DND-41 (cell line): ENCODE measurements around the gene GOLGA7B.

Source experiments
- EZH2 ChIP-seq: IDR thresholded peaks from 3 replicates; pipeline ENCODE4 v1.6.1; 2012; ENCODE audit warnings: borderline replicate concordance, low read depth, mild to moderate bottlenecking, moderate library complexity, low read length, inconsistent platforms; ENCODE audit not compliant: severe bottlenecking
- TF ChIP-seq, protein P1 (sequence below): IDR thresholded peaks from 2 replicates; pipeline ENCODE4 v1.5.1; 2012; ENCODE audit warnings: borderline replicate concordance, low read length, moderate library complexity, mild to moderate bottlenecking; ENCODE audit not compliant: poor library complexity, severe bottlenecking; ENCODE audit errors: extremely low read depth

- no peak for TF ChIP-seq EZH2
- TF ChIP-seq, protein P1, sequence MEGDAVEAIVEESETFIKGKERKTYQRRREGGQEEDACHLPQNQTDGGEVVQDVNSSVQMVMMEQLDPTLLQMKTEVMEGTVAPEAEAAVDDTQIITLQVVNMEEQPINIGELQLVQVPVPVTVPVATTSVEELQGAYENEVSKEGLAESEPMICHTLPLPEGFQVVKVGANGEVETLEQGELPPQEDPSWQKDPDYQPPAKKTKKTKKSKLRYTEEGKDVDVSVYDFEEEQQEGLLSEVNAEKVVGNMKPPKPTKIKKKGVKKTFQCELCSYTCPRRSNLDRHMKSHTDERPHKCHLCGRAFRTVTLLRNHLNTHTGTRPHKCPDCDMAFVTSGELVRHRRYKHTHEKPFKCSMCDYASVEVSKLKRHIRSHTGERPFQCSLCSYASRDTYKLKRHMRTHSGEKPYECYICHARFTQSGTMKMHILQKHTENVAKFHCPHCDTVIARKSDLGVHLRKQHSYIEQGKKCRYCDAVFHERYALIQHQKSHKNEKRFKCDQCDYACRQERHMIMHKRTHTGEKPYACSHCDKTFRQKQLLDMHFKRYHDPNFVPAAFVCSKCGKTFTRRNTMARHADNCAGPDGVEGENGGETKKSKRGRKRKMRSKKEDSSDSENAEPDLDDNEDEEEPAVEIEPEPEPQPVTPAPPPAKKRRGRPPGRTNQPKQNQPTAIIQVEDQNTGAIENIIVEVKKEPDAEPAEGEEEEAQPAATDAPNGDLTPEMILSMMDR: no peak
Observed at GRCh38 chr10:97830064-97830463, 19.6 kb upstream of the GOLGA7B start.
